ES-I3 (cell line): Measurements from ENCODE around the gene LTBP1.

Experiments
- H3K36me3 ChIP-seq: 2 replicates; pipeline ENCODE4 v1.6.1; 2013; ENCODE audit warnings: mild to moderate bottlenecking, low read length, control low read depth, moderate library complexity; ENCODE audit not compliant: insufficient read depth
- H3K4me1 ChIP-seq: 2 replicates; pipeline ENCODE4 v1.6.1; 2013; ENCODE audit warnings: mild to moderate bottlenecking, control low read depth, low read length; ENCODE audit not compliant: insufficient read depth
- H3K9ac ChIP-seq: 2 replicates; pipeline ENCODE4 v1.6.1; 2013; ENCODE audit warnings: low read depth, mild to moderate bottlenecking, low read length, moderate library complexity
- H3K9me3 ChIP-seq: 2 replicates; pipeline ENCODE4 v1.6.1; 2013; ENCODE audit warnings: mild to moderate bottlenecking, low read length, moderate library complexity; ENCODE audit not compliant: control insufficient read depth, insufficient read depth

The LTBP1 gene

DNA sequence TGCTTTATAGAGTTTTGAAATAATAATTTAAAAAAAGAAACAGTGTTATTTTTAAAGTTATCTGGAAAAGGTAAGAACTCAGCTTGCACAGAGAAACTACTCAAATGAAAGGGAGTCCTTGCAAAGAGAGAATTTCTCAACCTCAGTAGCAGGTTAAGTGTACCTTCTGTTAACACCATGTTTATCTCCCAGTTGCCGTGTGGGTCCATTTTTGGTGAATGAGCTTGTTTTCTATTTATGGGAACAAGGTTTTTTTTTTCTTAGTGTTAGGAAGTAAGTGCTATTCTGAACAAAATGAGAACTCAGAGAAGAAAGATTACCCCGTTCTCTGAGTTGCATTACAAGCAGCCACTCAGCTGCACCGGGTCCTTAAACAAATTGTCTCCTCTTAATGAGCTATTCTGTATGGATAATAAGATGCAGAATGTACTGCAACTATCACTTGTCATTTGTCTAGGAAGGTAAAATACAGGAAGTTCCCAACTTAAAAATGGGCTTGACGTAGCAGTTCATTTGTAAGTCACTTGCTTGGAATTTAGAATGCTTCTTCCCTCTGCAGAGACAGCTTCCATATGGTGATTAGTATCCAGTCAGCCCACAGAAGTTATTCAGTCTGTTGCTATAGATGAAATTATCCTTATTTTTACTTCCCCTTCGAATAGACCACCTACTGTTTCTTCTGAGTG, 74.9 kb downstream of the LTBP1 start:
- no peak overlapping the region for H3K9ac ChIP-seq
- no peaks in the 10 kb centered on the region for H3K9me3 ChIP-seq
- no peaks in the 10 kb centered on the region for H3K36me3 ChIP-seq
- peaks cover 13% of the 10 kb centered on the region for H3K4me1 ChIP-seq

DNA sequence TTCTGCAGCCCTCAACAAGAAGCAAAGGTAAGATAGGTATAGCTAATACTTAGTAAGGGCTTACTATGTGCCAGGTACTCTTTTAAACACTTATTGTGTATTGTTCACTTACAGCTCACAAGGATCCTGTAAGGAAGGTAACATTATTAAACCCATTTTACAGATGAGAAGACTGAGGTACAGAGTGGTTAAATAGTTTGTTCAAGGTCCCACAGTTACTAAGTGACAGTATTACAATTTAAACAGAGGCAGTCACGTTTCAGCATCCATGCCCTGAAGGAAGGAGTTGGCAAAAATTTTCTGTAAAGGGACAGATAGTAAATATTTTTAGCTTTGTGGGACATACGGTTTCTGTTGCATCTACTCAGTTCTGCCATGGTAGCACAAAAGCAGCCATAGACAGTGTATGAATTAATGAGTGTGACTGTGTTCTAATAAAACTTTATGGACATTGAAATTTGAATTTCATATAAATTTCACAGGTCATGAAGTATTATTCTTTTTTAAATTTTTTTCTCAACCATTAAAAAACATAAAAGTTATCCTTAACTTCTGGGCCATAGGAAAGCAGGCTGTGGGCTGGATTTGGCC, 75.7 kb downstream of the LTBP1 start:
- peaks cover 13% of the 10 kb centered on the region for H3K4me1 ChIP-seq

DNA sequence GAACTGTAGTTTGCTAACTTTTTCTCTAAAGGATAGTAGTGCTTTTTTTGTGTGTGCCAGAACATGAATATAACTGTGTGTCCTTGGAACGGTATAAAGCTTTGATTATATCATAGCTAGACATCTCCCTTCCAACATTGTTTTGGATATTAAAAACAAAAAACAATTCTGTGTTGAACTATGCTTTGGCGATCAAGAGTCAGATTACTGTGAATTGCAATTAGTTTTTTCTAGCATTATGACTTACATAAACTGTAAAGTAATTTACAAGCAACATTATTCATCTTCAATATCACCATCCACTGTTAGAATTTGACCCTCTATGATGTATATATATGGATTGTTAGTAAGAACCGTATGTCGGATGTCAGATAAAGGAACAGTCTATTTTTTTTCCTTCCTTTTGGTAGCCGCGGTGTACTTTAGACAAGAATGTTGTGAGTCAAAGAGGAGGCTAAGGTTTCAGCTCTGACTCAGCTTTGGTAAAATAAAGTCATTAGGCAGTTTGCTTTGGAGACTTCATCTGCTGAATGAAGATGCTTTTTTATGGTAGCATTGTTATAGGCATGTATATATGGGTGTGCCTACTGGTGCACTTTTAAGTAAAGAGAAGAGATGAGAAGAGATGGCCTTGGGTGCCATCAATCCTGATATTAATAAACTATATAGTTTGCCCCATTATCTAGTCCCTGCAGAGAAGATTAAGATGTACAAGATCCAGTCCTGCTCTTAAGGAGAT, 76.4 kb downstream of the LTBP1 start:
- no peaks in the 10 kb centered on the region for H3K36me3 ChIP-seq
- no peaks in the 10 kb centered on the region for H3K9me3 ChIP-seq
- no peak overlapping the region for H3K9ac ChIP-seq
- peaks cover 13% of the 10 kb centered on the region for H3K4me1 ChIP-seq

More for the DNA sequence above, 75.7 kb downstream of the LTBP1 start:
- Histone ChIP-seq H3K36me3 (no peaks in the 10 kb centered on the region), H3K9ac (no peak overlapping the region), H3K9me3 (no peaks in the 10 kb centered on the region)

DNA sequence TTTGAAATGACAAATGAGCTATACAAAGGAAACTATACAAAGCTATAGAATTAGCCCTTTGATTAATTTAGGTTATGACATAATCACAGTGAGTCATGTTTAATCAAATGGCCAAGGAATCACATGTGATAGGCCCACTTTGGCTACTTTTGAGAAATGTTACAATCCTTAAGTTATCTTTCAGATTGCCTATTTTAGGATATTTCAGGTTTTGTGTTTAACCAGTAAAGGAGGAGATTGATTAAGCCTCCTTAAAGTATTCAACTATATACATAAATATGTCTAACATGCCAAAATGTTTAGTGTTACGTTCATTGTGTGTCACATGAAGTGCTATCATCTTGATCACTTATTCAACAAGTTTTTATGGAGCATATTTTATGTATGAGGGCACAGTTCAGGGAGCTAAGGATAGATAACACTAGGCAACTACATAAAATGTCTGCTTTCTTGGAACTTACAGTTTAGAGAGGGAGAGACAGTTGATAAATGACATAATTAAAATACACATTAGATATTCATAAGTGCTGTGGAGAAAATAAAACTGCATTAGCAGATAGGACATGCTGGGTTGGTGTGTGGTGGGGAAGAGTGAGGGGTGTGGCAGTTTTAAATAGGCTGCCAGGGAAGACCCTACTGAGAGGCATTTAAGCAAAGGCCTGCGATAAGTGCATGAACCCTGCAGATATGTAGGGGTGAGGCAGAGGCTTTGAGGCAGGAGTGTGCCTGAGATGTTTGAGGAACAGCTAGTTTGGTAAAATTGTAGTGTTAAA, 77.2 kb downstream of the LTBP1 start:
- Histone ChIP-seq H3K9ac (no peak overlapping the region), H3K9me3 (no peaks in the 10 kb centered on the region), H3K4me1 (peaks cover 10% of the 10 kb centered on the region), H3K36me3 (no peaks in the 10 kb centered on the region)

DNA sequence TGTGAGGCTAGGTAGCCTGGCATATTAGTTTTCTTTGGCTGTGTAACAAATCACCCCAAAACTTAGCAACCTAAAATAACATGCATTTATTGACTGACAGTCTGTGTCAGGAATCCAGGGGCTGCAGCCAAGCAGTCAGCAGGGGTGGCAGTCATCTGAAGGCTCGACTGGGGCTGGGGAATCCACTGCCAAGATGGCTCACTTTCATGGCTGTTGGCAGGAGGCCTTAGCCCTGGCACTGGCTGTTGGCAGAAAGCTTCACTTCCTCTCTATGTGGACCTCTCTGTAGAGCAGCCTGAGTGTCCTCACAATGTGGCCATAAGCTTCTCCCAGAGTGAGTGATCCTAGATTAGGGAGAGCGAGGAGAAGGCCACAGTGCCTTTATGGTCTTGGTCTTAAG, 78.0 kb downstream of the LTBP1 start:
- peaks cover 10% of the 10 kb centered on the region for H3K4me1 ChIP-seq
- H3K9me3 ChIP-seq: no peaks in the 10 kb centered on the region
- no peak overlapping the region for H3K9ac ChIP-seq
- H3K36me3 ChIP-seq: no peaks in the 10 kb centered on the region

DNA sequence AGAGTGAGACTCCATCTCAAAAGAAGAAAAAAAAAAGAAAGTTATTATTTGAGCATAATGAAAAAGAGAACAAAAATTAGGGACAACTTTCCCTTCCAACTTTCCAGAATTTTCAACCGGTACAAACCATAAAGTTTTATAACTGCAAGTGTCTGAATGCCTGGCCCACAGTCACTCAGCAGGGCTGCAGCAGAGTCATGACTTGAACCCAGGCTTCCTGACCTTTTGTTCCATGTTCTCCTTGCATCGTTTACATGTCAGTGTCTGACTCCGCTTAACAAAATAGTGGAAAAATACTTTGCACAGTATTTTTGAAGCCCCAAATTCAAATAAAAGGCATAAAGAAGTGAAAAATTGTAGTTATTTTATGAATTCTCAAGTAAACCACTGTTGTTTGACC, 82.7 kb downstream of the LTBP1 start:
- H3K4me1 ChIP-seq: no peaks in the 10 kb centered on the region
- no peaks in the 10 kb centered on the region for H3K9me3 ChIP-seq
- no peaks in the 10 kb centered on the region for H3K36me3 ChIP-seq

DNA sequence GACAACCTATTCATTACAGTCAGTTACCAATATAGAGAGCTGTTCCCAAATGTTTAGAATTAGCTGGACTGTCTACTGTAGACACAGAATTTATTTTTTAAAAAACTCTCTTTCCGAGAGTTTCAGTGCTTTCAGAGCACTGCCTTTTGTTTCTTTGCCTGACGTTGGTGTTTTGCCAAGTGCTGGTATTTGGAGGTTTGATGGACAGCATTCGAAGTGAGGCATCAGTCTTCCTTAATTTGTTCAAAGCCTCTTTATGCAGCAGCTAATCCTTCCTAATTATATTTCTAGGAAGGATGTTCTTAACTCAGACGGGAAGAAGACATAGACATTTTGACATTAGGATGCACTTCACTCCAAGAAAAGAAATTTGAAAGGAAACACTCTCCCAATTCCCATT, 83.2 kb downstream of the LTBP1 start:
- Histone ChIP-seq H3K36me3 (no peaks in the 10 kb centered on the region), H3K9ac (no peak overlapping the region), H3K9me3 (no peaks in the 10 kb centered on the region), H3K4me1 (no peaks in the 10 kb centered on the region)

More for the DNA sequence above, 82.7 kb downstream of the LTBP1 start:
- no peak overlapping the region for H3K9ac ChIP-seq

DNA sequence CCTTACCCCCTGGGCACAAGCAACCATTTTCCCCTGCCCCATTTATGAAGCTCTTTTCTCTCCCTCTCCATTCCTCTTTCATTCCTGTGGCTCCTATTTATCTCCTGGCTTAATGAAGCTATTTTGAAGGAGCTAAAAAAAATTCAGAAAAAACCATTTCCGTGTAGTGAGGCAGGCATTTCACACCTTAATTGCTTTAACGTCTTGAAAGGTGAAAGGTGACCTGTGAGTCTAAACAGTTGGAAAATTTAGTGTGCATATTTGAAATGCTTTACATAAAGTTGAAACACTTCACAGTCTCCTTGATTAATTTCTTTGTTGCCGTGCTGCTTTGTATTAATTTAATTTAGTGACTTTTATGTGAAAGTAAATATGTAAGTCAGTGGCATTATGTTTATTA, 83.6 kb downstream of the LTBP1 start:
- Histone ChIP-seq H3K36me3 (no peaks in the 10 kb centered on the region), H3K4me1 (no peaks in the 10 kb centered on the region), H3K9ac (no peak overlapping the region), H3K9me3 (no peaks in the 10 kb centered on the region)

DNA sequence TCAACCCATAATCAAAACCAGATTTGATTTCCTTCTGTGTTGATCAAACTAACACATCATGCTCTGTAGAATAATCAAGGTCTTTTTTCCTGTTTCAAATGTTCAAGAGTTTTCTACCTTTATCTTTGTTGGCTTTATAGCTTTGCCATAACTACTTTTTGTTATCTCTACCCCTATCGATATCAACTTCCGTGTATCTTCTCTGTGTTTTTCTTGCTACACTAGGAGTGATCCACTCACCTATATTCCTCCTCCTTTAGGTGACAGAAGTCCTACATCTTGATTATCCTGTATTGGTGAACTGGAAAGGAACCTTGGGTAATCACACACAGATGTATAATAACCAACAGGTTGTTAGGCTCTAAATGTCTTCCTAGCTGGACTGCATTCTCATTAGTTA, 85.5 kb downstream of the LTBP1 start:
- H3K4me1 ChIP-seq: no peaks in the 10 kb centered on the region
- no peaks in the 10 kb centered on the region for H3K36me3 ChIP-seq
- no peak overlapping the region for H3K9ac ChIP-seq
- no peaks in the 10 kb centered on the region for H3K9me3 ChIP-seq

DNA sequence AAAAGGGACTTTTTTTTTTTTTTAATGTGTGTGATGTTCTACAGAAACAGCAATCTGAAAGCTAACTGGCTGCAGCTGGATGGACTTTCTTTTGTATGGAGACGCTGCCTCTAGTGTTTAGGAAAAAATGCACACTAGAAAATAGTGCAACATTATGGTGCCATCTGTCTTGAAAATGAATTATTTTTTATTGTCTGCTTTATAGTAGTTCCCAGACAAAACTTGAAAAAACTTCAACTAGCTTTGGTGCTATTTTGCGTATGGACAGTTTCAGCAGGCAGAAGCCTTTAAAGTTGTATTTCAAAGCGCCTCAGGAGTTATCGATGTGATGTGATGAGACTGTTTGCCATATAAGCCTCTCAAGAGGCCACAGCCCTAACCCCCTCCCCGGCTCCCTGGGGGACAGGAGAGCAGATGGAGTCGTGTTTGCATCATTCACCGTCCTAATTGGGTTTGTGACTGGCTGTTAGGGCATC, 86.9 kb downstream of the LTBP1 start:
- no peaks in the 10 kb centered on the region for H3K36me3 ChIP-seq
- no peak overlapping the region for H3K9ac ChIP-seq
- H3K9me3 ChIP-seq: no peaks in the 10 kb centered on the region
- no peaks in the 10 kb centered on the region for H3K4me1 ChIP-seq

DNA sequence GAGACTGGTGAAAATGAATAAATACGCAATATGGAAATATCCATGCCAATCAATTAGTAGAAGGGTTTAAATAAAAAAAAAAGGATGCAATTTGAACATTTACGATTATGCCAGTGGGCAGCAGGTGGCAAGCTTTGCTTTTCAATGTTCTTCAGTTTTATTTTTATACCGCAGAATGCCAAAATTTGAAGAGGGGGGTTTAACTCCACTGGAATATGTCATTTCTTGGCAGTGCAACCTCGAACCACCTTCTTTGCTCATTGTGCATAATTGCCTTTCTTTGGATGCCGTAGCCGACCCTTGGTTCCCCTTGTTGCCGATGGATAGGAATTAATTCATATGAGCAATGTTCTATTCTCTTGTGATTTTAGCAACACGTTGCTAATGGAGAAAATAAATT, 88.0 kb downstream of the LTBP1 start:
- H3K36me3 ChIP-seq: no peaks in the 10 kb centered on the region
- no peaks in the 10 kb centered on the region for H3K9me3 ChIP-seq
- H3K9ac ChIP-seq: no peak overlapping the region
- no peaks in the 10 kb centered on the region for H3K4me1 ChIP-seq

DNA sequence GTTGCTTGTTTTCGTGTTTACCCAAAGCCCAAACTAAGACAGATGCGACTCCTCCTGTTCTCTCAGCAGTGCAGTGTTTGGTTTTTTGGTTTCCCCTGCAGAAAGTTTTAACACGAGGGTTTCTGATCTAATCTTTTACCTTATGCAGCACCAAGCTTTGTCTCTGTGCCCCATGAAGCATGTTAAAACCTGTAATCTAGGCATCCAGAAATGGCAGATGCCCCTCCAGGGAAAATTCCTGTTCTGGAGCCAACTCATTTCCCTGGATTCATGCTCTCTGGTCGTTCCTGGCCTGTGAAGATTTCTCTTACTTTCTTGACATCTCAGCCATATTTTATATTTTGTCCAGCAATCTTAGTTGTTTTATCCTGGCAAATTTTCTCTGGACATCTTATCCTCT, 91.5 kb downstream of the LTBP1 start:
- Histone ChIP-seq H3K4me1 (no peaks in the 10 kb centered on the region), H3K36me3 (no peaks in the 10 kb centered on the region), H3K9me3 (no peaks in the 10 kb centered on the region), H3K9ac (no peak overlapping the region)

DNA sequence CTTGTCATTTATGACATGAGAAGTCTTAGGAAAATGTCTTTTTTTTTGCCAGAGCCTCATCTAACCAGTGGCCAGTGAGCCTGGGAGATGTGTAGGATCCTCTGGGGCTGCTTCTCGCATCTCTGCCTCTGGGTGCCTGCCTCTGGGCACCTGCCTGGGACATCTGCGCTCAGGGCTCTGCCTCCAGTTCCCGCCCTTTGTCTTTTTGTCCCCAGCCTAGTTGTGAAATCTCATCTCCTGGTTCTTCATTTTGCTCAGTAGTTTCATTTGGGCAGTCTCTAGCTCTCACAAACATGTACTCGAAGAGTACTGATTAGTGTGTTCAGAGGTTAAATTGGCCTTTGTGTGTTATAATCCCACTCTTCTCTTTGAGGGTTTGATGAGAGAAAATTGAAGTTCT, 92.0 kb downstream of the LTBP1 start:
- Histone ChIP-seq H3K4me1 (no peaks in the 10 kb centered on the region), H3K36me3 (no peaks in the 10 kb centered on the region), H3K9ac (no peak overlapping the region)

DNA sequence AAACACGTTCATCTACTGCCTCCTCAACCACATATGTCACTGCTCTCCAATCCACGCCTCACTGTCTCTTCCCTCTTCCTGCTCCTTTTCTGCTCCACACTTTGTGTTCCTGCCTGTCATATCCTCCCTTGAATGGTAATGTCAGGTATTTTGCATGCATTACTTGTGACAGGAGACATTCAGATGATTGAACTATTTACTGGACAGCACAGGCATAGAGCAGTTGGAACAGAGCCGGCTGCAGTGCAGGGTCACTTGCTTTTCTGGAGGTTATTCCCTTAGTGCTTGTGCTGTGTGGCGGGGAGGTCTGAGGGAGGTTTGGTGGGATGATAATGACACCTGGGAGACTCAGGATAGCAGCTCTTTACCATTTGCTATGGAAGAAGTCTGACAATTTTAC, 93.8 kb downstream of the LTBP1 start:
- H3K4me1 ChIP-seq: no peaks in the 10 kb centered on the region
- H3K9me3 ChIP-seq: no peaks in the 10 kb centered on the region
- H3K9ac ChIP-seq: no peak overlapping the region
- no peaks in the 10 kb centered on the region for H3K36me3 ChIP-seq

More for the DNA sequence above, 92.0 kb downstream of the LTBP1 start:
- no peaks in the 10 kb centered on the region for H3K9me3 ChIP-seq
